ENCODE results near the gene TMEM30A.
A peak's percentile ranks its signal among the peaks of the same experiment; 100 is the strongest.

The TMEM30A gene

DNA sequence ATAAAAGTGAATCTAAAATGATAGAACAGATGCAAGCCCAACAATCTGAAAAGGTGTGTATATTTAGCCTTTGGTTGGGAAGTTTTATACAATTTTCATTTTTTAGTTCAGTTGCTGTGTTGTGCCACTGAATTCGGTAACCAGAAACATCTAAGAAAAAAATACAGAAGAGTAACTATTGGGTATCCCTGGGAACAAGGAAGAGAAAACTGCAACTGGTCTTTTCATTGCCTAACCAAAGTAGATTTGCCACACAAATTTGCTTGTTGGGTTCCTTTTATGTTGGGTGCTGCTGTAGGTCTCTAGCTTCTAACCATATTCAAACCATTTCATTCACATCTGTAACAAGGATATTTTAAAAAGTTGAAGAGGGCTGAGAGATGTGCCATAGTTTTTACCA lies 2.8 kb upstream of the TMEM30A start:
- TF ChIP-seq CTCF (IDR thresholded peaks at IDR 0.05; ENCODE audit: low read length, missing control alignments) = no peak
- no peak overlapping the region for H3K4me3 ChIP-seq (replicated peaks; ENCODE audit: low read depth, low read length)
- DNase-seq (ENCODE audit: low read depth) = no peak

DNA sequence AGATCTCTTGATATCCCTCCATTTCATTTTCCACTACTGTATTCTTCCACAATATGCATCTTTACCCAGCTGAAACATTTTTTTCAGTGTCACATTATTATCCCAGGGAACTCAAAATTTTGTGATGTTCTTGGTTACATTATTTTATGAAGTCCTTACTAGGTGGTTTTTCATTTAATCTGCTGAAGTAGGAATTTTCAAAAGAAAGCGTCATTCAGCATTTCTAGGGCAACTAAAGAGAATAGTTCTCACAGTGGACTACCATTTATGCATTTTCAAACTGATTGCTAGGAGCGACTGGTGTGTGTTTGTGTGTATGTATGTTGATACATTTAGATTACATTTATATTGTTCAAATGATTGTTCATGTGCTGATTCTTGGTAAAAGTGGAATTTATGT lies 2.4 kb upstream of the TMEM30A start:
- no peak for DNase-seq (ENCODE audit: low read depth)
- TF ChIP-seq CTCF (IDR thresholded peaks at IDR 0.05; ENCODE audit: low read length, missing control alignments) = no peak
- no peak overlapping the region for H3K4me3 ChIP-seq (replicated peaks; ENCODE audit: low read depth, low read length)

GRCh38 chr6:75285283-75285639 lies 669 bp upstream of the TMEM30A start:
- peak; percentile 24 for DNase-seq (ENCODE audit: low read depth)
- no peak for TF ChIP-seq CTCF (IDR thresholded peaks at IDR 0.05; ENCODE audit: low read length, missing control alignments)
- H3K4me3 ChIP-seq (replicated peaks; ENCODE audit: low read depth, low read length) = peak overlapping the region; percentile 98

GRCh38 chr6:75283907-75284631 lies 523 bp downstream of the TMEM30A start:
- DNase-seq (ENCODE audit: low read depth) = peak; percentile 31
- TF ChIP-seq CTCF (IDR thresholded peaks at IDR 0.05; ENCODE audit: low read length, missing control alignments) = no peak
- peak overlapping the region; percentile 98 for H3K4me3 ChIP-seq (replicated peaks; ENCODE audit: low read depth, low read length)

DNA sequence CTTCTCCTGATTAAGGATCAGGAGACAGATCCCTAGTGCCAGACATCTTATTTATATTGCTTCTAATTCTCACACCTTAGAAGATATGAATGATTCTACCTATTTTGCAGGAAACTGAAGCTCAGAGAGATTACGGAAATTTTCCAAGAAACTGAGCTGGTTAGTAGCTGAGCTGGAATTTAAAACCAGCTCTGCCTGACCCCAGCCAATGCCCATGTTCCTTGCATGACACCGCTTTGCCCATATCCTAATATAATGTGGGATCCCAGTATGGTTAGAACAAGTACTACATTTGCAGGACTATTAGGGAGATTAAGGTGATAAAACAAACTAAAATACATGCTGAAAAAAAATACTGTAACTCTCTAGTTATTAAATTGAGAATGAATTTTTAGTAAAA lies 1.9 kb downstream of the TMEM30A start:
- TF ChIP-seq CTCF (IDR thresholded peaks at IDR 0.05; ENCODE audit: low read length, missing control alignments) = no peak
- peak overlapping the region; percentile 98 for H3K4me3 ChIP-seq (replicated peaks; ENCODE audit: low read depth, low read length)
- DNase-seq (ENCODE audit: low read depth) = no peak

- H3K4me3 ChIP-seq (replicated peaks; ENCODE audit: low read depth, low read length) = peak overlapping the region; percentile 98
- DNase-seq (ENCODE audit: low read depth) = no peak
These were observed 2.9 kb downstream of the TMEM30A start for GRCh38 chr6:75281653-75282052.

More at GRCh38 chr6:75281653-75282052, 2.9 kb downstream of the TMEM30A start:
- TF ChIP-seq CTCF (IDR thresholded peaks at IDR 0.05; ENCODE audit: low read length, missing control alignments) = no peak
